B cell (primary cell): ENCODE results near the gene CCND3. TPM values are rescaled to one million over a fixed set of nuclear protein-coding genes. Genes with fewer than 3 reads are reported as not detected.
A peak's percentile ranks its signal among the peaks of the same experiment; 100 is the strongest.

ENCODE experiments used
- ATAC-seq: fragments of 200-7000 bp; cut with Tn5 transposase; one replicate; pipeline ENCODE4 v1.10.0; 2021; ENCODE audit warnings: low read depth, mild to moderate bottlenecking, moderate number of reproducible peaks, moderate library complexity
- CTCF ChIA-PET: fragments of 350-600 bp; sonication (Branson Sonifier 250); formaldehyde crosslinking; loops from one replicate; lab custom pipeline; 2021; ENCODE audit warnings: antibody characterized with exemption, inconsistent platforms; lab: Charles Lee
- POLR2A ChIA-PET: fragments of 350-600 bp; sonication (Branson Sonifier 250); formaldehyde crosslinking; loops from one replicate; lab custom pipeline; 2021; ENCODE audit warnings: antibody characterized with exemption; lab: Charles Lee
- DNase-seq: peaks from one replicate; pipeline ENCODE4 v3.0.0; 2013
- H2AFZ ChIP-seq: 2 replicates; pipeline ENCODE4 v1.6.1; 2012; ENCODE audit warnings: mild to moderate bottlenecking, low read depth, low read length; ENCODE audit not compliant: insufficient read depth, poor library complexity, severe bottlenecking
- H3K27ac ChIP-seq, 2 donors: 1 replicate in 1 of 2; 2 replicates in 1 of 2; pipeline ENCODE4 v1.5.1; 2012 to 2013; ENCODE audit warnings: low read length in 2 of 2, mild to moderate bottlenecking in 2 of 2, moderate library complexity in 1 of 2
- H3K27me3 ChIP-seq, 4 experiments: fragments of 200-600 bp in 1 of 4; sonication (generic) in 1 of 4; replicated peaks in 1 of 4; 1 replicate in 2 of 4; 2 replicates in 2 of 4; pipeline versions ENCODE4 v1.6.1 to v1.7.0; 2013 to 2016; ENCODE audit warnings: low read length in 3 of 4, mild to moderate bottlenecking in 2 of 4, mixed read lengths in 1 of 4, moderate library complexity in 1 of 4; ENCODE audit not compliant: insufficient read depth in 4 of 4, control insufficient read depth in 3 of 4; ENCODE audit errors: control extremely low read depth in 1 of 4
- H3K36me3 ChIP-seq, 2 experiments: replicated peaks in 1 of 2; 1 replicate in 1 of 2; 2 replicates in 1 of 2; pipeline versions ENCODE4 v1.6.1 to v1.7.1; 2013; ENCODE audit warnings: low read length in 1 of 2; ENCODE audit not compliant: insufficient read depth in 2 of 2, control insufficient read depth in 1 of 2; ENCODE audit errors: control extremely low read depth in 1 of 2, extremely low read depth in 1 of 2
- H3K4me1 ChIP-seq, 2 donors: fragments of 200-600 bp in 1 of 2; sonication (generic) in 1 of 2; 1 replicate in 1 of 2; 2 replicates in 1 of 2; pipeline versions ENCODE4 v1.5.1 to v1.6.1; 2013 to 2017; ENCODE audit warnings: low read length in 2 of 2; ENCODE audit not compliant: control insufficient read depth in 2 of 2, insufficient read depth in 2 of 2
- H3K4me2 ChIP-seq: replicated peaks from 2 replicates; pipeline ENCODE3; 2012; ENCODE audit warnings: mild to moderate bottlenecking, low read depth, low read length; ENCODE audit not compliant: poor library complexity, severe bottlenecking
- H3K4me3 ChIP-seq, 5 experiments: fragments of 200-600 bp in 1 of 5; sonication (generic) in 1 of 5; 1 replicate in 3 of 5; 2 replicates in 2 of 5; pipeline versions ENCODE4 v1.5.1 to v1.7.0; 2011 to 2016; ENCODE audit warnings: low read length in 4 of 5, mild to moderate bottlenecking in 4 of 5, low read depth in 2 of 5, control low read depth in 1 of 5, moderate library complexity in 1 of 5; ENCODE audit not compliant: insufficient read depth in 1 of 5; ENCODE audit errors: control extremely low read depth in 1 of 5, extremely low read depth in 1 of 5
- H3K79me2 ChIP-seq: fragments of 200-600 bp; sonication (generic); one replicate; pipeline ENCODE4 v1.6.0; 2016; ENCODE audit warnings: low read length; ENCODE audit not compliant: control insufficient read depth, insufficient read depth
- H3K9ac ChIP-seq: fragments of 200-600 bp; sonication (generic); 2 replicates; pipeline ENCODE4 v1.6.1; 2017; ENCODE audit warnings: mild to moderate bottlenecking, low read length, moderate library complexity
- H3K9me3 ChIP-seq, 3 donors: one replicate each; pipeline versions ENCODE4 v1.6.1 to v1.7.1; 2013; ENCODE audit warnings: low read length in 2 of 3; ENCODE audit not compliant: control insufficient read depth in 2 of 3, insufficient read depth in 1 of 3; ENCODE audit errors: control extremely low read depth in 1 of 3
- H4K20me1 ChIP-seq: 2 replicates; pipeline ENCODE4 v1.6.0; 2012; ENCODE audit warnings: mild to moderate bottlenecking, low read length; ENCODE audit not compliant: insufficient read depth, control insufficient read depth, poor library complexity, severe bottlenecking
- H3K27ac Mint-ChIP-seq: one replicate; pipeline ENCODE4 v1.8.0; 2021; ENCODE audit warnings: mixed read lengths
- H3K27me3 Mint-ChIP-seq: one replicate; pipeline ENCODE4 v1.8.0; 2021; ENCODE audit warnings: mixed read lengths
- H3K4me1 Mint-ChIP-seq: one replicate; pipeline ENCODE4 v1.8.0; 2021; ENCODE audit warnings: mixed read lengths
- H3K4me3 Mint-ChIP-seq: one replicate; pipeline ENCODE4 v1.8.0; 2021; ENCODE audit warnings: mixed read lengths
- H3K9me3 Mint-ChIP-seq: one replicate; pipeline ENCODE4 v1.8.0; 2022; ENCODE audit warnings: mixed read lengths; ENCODE audit not compliant: insufficient read depth
- EZH2 ChIP-seq: IDR thresholded peaks from 2 replicates; pipeline ENCODE4 v1.6.1; 2012; ENCODE audit warnings: borderline replicate concordance, low read depth, mild to moderate bottlenecking, moderate library complexity, low read length; ENCODE audit not compliant: insufficient read depth, poor library complexity, severe bottlenecking
- WGBS: methylation state at CpG from one replicate; pipeline ENCODE4 v1.1.5; 2013; ENCODE audit warnings: missing lambda C conversion rate; ENCODE audit not compliant: insufficient coverage; 5-methylcytosine and 5-hydroxymethylcytosine counted together
- intact Hi-C: fragments of 100-400 bp; cut with micrococcal nuclease; formaldehyde crosslinking; loops from one replicate; pipeline ENCODE4 v1.10.0; 2022
- polyA plus RNA-seq: library from polyadenylated mRNA; depleted of rRNA; stranded (reverse); fragments of >200 nt; gene quantifications from 2 replicates; pipeline ENCODE4 v1.2.3, GENCODE V29; 2012
- total RNA-seq, 2 donors: library from RNA; stranded (reverse); fragments of 120-200 nt in 1 of 2; gene quantifications; 1 replicate in 1 of 2; 2 replicates in 1 of 2; pipeline versions ENCODE4 v1.2.3 to v1.2.4, GENCODE V29; 2013 to 2022
- TF ChIP-seq, protein P1 (sequence below): fragments of 200-600 bp; IDR thresholded peaks from one replicate; pipeline ENCODE4 v1.8.0; 2022; ENCODE audit warnings: antibody characterized with exemption, mild to moderate bottlenecking

CCND3 gene
- total and polyA plus RNA-seq, 2 donors (not counting 1 experiment from before 2014, with no cell fraction given), result 136 to 298 TPM

DNA sequence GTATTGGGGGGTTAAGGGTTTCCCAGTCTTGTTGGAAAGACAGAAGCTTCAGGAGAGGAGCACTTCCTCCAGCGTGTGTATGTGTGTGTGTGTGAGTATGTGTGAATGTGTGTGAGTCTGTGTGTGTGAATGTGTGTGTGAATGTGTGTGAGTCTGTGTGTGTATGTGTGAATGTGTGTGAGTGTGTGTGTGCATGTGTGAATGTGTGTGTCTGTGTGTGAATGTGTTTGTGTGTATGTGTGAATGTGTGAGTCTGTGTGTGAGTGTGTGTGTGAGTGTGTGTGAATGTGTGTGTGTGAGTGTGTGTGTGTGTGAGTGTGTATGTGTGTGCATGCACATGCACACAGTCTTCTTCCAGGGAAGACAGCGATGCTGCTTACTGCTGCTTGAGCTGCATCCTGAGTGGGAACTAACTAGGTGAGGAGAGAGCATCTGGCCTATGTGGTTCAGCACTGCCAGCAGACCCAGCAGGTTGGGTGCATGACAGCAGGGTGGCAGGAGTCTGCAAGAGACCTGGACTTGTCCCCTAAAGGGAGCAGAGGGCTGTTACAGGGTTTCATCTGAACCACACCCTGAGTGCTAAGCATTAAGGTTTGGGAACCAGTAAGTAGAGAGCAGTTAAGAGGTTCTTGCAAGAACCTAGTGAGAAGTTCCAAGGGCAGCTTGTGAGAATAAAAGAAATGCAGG is 22.7 kb upstream of the CCND3 start:
- no peaks in the 10 kb centered on the region for H3K4me1 ChIP-seq
- intact Hi-C loops, result no loop called here
- H3K27me3 Mint-ChIP-seq, result no peaks in the 10 kb centered on the region
- no peak for DNase-seq
- no peak overlapping the region for H3K4me3 Mint-ChIP-seq
- TF ChIP-seq EZH2, result no peak
- TF ChIP-seq, protein P1, sequence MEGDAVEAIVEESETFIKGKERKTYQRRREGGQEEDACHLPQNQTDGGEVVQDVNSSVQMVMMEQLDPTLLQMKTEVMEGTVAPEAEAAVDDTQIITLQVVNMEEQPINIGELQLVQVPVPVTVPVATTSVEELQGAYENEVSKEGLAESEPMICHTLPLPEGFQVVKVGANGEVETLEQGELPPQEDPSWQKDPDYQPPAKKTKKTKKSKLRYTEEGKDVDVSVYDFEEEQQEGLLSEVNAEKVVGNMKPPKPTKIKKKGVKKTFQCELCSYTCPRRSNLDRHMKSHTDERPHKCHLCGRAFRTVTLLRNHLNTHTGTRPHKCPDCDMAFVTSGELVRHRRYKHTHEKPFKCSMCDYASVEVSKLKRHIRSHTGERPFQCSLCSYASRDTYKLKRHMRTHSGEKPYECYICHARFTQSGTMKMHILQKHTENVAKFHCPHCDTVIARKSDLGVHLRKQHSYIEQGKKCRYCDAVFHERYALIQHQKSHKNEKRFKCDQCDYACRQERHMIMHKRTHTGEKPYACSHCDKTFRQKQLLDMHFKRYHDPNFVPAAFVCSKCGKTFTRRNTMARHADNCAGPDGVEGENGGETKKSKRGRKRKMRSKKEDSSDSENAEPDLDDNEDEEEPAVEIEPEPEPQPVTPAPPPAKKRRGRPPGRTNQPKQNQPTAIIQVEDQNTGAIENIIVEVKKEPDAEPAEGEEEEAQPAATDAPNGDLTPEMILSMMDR, result no peak
- H3K27ac Mint-ChIP-seq, result peak overlapping the region; percentile 0
- H3K4me2 ChIP-seq, result no peak overlapping the region
- whole genome bisulfite sequencing, result 90% methylated on average over 2 of the region's 2 CpGs
- H3K27ac ChIP-seq, result no peak overlapping the region
- no peak for ATAC-seq
- H3K4me3 ChIP-seq, result no peak overlapping the region
- peaks cover 97% of the 10 kb centered on the region for H4K20me1 ChIP-seq
- H3K9me3 ChIP-seq, result no peaks in the 10 kb centered on the region
- no peak overlapping the region for H2AFZ ChIP-seq
- peaks cover 99% of the 10 kb centered on the region for H3K79me2 ChIP-seq
- H3K4me1 Mint-ChIP-seq, result peaks cover 32% of the 10 kb centered on the region
- POLR2A ChIA-PET, result interaction anchor here (0.7 kb wide), 1 partner anchor 16 kb away, joined by 9 read pairs; no protein-coding TSS in a partner anchor
- H3K27me3 ChIP-seq, result no peaks in the 10 kb centered on the region
- no peaks in the 10 kb centered on the region for H3K9me3 Mint-ChIP-seq
- CTCF ChIA-PET, result interaction anchor here (0.9 to 1.3 kb wide), 4 partner anchors 28 to 140 kb away, joined by 3 to 4 read pairs (median 4); no protein-coding TSS in a partner anchor
- peaks cover 0 to 30% of the 10 kb centered on the region in 2 experiments for H3K36me3 ChIP-seq
- no peak overlapping the region for H3K9ac ChIP-seq

DNA sequence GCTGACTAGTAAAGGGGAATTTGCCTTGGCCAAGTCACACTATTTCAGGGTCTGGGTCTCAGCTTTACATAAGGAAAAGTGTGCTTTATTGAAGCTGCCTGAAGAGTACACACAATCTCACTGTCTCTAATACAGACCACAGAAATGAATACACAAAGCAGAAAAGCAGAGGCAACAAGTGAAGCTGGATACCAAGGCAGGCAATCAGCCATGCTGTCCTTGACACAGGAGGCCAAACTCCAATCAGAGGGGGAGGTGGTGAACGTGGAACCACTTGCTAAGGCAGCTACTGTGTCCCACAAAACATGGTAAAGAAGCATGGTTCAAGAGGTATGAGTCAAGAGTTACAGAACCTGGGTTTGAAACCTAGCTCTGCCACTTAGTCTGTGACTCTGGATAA is 21.8 kb upstream of the CCND3 start:
- WGBS, result 80% methylated on average over 1 of the region's 1 CpG
- Mint-ChIP-seq H3K4me1 (peaks cover 39% of the 10 kb centered on the region), H3K27ac (peak overlapping the region; percentile 32), H3K4me3 (no peak overlapping the region), H3K9me3 (no peaks in the 10 kb centered on the region), H3K27me3 (no peaks in the 10 kb centered on the region)
- H4K20me1 ChIP-seq, result peaks cover 99% of the 10 kb centered on the region
- H3K27me3 ChIP-seq, result no peaks in the 10 kb centered on the region
- ChIA-PET CTCF (interaction anchor here (0.9 to 1.3 kb wide), 4 partner anchors 27 to 141 kb away, joined by 3 to 4 read pairs (median 4); no protein-coding TSS in a partner anchor), POLR2A (no interaction called here)
- H3K27ac ChIP-seq, result no peak overlapping the region
- ATAC-seq (no peak), DNase-seq (no peak)
- no peak overlapping the region for H3K9ac ChIP-seq
- H3K9me3 ChIP-seq, result no peaks in the 10 kb centered on the region
- H3K4me3 ChIP-seq, result no peak overlapping the region
- no peak overlapping the region for H2AFZ ChIP-seq
- intact Hi-C loops, result no loop called here
- peaks cover 0 to 33% of the 10 kb centered on the region in 2 experiments for H3K36me3 ChIP-seq
- no peak for TF ChIP-seq EZH2
- TF ChIP-seq, protein P1, result no peak
- H3K4me1 ChIP-seq, result no peaks in the 10 kb centered on the region
- H3K4me2 ChIP-seq, result no peak overlapping the region
- H3K79me2 ChIP-seq, result peaks cover 99% of the 10 kb centered on the region
